WTC11 (cell line): ENCODE results near the gene GRB7.

Experiments used
- CTCF ChIP-seq: fragments of 200-600 bp; IDR thresholded peaks from 2 replicates; pipeline ENCODE4 v1.8.0; 2022; ENCODE audit warnings: antibody characterized with exemption
- E2F4 ChIP-seq: sonication (generic); formaldehyde crosslinking; IDR thresholded peaks from 2 replicates; pipeline ENCODE4 v1.8.1; 2022; ENCODE audit warnings: low read depth, mild to moderate bottlenecking, moderate library complexity, missing genetic modification reagents, borderline replicate concordance
- IRF2 ChIP-seq: sonication (generic); formaldehyde crosslinking; IDR thresholded peaks from 2 replicates; pipeline ENCODE4 v1.8.0; 2022; ENCODE audit warnings: low read depth, missing genetic modification reagents, borderline replicate concordance
- MLX ChIP-seq: sonication (generic); formaldehyde crosslinking; IDR thresholded peaks from 2 replicates; pipeline ENCODE4 v1.8.1; 2023; ENCODE audit warnings: mild to moderate bottlenecking, missing genetic modification reagents, moderate library complexity
- NR1H2 ChIP-seq: sonication (generic); formaldehyde crosslinking; IDR thresholded peaks from 2 replicates; pipeline ENCODE4 v1.9.0; 2021; ENCODE audit warnings: mild to moderate bottlenecking, moderate library complexity, missing genetic modification reagents
- SP1 ChIP-seq: sonication (generic); formaldehyde crosslinking; conservative IDR thresholded peaks from 2 replicates; pipeline ENCODE4 v1.8.1; 2022; ENCODE audit warnings: missing genetic modification reagents
- TEAD4 ChIP-seq: sonication (generic); formaldehyde crosslinking; IDR thresholded peaks from 2 replicates; pipeline ENCODE4 v1.8.0; 2022; ENCODE audit warnings: mild to moderate bottlenecking, missing genetic modification reagents
- ZNF416 ChIP-seq: fragments of 250-450 bp; sonication (Bioruptor Pico); IDR thresholded peaks from 2 replicates; pipeline ENCODE4 v1.9.0; 2021; ENCODE audit warnings: mild to moderate bottlenecking, inconsistent platforms
- ZNF532 ChIP-seq: fragments of 250-450 bp; sonication (Bioruptor Pico); IDR thresholded peaks from 2 replicates; pipeline ENCODE4 v1.9.0; 2021; ENCODE audit warnings: mild to moderate bottlenecking, borderline replicate concordance
- TF ChIP-seq, protein P1 (sequence below): sonication (generic); formaldehyde crosslinking; IDR thresholded peaks from 2 replicates; pipeline ENCODE4 v1.8.0; 2023; ENCODE audit warnings: mild to moderate bottlenecking, missing genetic modification reagents
- TF ChIP-seq, protein P2 (sequence below): sonication (generic); formaldehyde crosslinking; IDR thresholded peaks from 2 replicates; pipeline ENCODE4 v1.8.1; 2022; ENCODE audit warnings: mild to moderate bottlenecking, moderate library complexity, missing genetic modification reagents
- TF ChIP-seq, protein P3 (sequence below): sonication (generic); formaldehyde crosslinking; IDR thresholded peaks from 2 replicates; pipeline ENCODE4 v1.8.1; 2023; ENCODE audit warnings: mild to moderate bottlenecking, missing genetic modification reagents, moderate library complexity
- TF ChIP-seq, protein P4 (sequence below): fragments of 250-450 bp; sonication (Bioruptor Pico); IDR thresholded peaks from 2 replicates; pipeline ENCODE4 v2.1.2; 2022; ENCODE audit warnings: mild to moderate bottlenecking, moderate library complexity

GRCh38 chr17:39694593-39694992 lies 43.1 kb upstream of the GRB7 start:
- TF ChIP-seq IRF2 (CRISPR knock-in tag), result no peak
- TF ChIP-seq, protein P1, sequence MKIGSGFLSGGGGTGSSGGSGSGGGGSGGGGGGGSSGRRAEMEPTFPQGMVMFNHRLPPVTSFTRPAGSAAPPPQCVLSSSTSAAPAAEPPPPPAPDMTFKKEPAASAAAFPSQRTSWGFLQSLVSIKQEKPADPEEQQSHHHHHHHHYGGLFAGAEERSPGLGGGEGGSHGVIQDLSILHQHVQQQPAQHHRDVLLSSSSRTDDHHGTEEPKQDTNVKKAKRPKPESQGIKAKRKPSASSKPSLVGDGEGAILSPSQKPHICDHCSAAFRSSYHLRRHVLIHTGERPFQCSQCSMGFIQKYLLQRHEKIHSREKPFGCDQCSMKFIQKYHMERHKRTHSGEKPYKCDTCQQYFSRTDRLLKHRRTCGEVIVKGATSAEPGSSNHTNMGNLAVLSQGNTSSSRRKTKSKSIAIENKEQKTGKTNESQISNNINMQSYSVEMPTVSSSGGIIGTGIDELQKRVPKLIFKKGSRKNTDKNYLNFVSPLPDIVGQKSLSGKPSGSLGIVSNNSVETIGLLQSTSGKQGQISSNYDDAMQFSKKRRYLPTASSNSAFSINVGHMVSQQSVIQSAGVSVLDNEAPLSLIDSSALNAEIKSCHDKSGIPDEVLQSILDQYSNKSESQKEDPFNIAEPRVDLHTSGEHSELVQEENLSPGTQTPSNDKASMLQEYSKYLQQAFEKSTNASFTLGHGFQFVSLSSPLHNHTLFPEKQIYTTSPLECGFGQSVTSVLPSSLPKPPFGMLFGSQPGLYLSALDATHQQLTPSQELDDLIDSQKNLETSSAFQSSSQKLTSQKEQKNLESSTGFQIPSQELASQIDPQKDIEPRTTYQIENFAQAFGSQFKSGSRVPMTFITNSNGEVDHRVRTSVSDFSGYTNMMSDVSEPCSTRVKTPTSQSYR, result no peak
- TF ChIP-seq SP1 (CRISPR knock-in tag), result no peak
- TF ChIP-seq, protein P2, sequence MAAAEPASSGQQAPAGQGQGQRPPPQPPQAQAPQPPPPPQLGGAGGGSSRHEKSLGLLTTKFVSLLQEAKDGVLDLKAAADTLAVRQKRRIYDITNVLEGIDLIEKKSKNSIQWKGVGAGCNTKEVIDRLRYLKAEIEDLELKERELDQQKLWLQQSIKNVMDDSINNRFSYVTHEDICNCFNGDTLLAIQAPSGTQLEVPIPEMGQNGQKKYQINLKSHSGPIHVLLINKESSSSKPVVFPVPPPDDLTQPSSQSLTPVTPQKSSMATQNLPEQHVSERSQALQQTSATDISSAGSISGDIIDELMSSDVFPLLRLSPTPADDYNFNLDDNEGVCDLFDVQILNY (CRISPR knock-in tag), result no peak
- no peak for TF ChIP-seq CTCF
- no peak for TF ChIP-seq MLX (CRISPR knock-in tag)
- no peak for TF ChIP-seq E2F4 (CRISPR knock-in tag)
- TF ChIP-seq ZNF532, result no peak
- TF ChIP-seq, protein P3, sequence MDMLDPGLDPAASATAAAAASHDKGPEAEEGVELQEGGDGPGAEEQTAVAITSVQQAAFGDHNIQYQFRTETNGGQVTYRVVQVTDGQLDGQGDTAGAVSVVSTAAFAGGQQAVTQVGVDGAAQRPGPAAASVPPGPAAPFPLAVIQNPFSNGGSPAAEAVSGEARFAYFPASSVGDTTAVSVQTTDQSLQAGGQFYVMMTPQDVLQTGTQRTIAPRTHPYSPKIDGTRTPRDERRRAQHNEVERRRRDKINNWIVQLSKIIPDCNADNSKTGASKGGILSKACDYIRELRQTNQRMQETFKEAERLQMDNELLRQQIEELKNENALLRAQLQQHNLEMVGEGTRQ (CRISPR knock-in tag), result no peak
- TF ChIP-seq, protein P4, sequence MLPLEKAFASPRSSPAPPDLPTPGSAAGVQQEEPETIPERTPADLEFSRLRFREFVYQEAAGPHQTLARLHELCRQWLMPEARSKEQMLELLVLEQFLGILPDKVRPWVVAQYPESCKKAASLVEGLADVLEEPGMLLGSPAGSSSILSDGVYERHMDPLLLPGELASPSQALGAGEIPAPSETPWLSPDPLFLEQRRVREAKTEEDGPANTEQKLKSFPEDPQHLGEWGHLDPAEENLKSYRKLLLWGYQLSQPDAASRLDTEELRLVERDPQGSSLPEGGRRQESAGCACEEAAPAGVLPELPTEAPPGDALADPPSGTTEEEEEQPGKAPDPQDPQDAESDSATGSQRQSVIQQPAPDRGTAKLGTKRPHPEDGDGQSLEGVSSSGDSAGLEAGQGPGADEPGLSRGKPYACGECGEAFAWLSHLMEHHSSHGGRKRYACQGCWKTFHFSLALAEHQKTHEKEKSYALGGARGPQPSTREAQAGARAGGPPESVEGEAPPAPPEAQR (CRISPR knock-in tag), result no peak
- TF ChIP-seq TEAD4 (CRISPR knock-in tag), result no peak
- no peak for TF ChIP-seq ZNF416 (CRISPR knock-in tag)
- TF ChIP-seq NR1H2, result no peak
